ENCODE data around the gene CCDC88C. TPM values are rescaled to one million over a fixed set of nuclear protein-coding genes. Genes with fewer than 3 reads are reported as not detected.

Gene CCDC88C
- polyA plus RNA-seq, 2 of the 4 experiments (the other 2 are of a cell fraction), result 2.9 to 3.7 TPM

DNA sequence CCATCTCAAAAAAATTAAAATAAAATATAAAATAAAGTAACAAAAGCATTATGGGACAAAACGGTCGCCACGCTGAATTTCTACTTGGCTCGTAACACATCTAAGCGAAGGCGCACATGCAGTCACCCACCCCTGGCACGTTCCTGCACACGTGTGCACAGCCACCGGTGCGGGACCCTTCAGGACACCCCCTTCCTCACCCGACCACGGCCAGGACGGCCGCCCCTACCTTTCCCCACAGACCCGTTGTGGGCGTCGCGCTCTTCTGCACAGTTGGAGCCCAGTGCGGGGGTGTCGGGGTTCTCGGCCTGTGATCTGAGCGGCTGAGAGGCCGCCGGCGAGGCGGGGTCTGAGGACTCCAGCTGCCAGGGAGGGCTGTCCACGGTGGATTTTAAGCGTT lies 128.7 kb downstream of the CCDC88C start:
- WGBS (ENCODE audit: missing lambda C conversion rate), result 90% methylated on average over 27 of the region's 28 CpGs
- Histone ChIP-seq H3K9me3 (no peaks in the 10 kb centered on the region), H3K4me3 (no peak overlapping the region), H3K4me1 (no peaks in the 10 kb centered on the region), H3K27ac (no peak overlapping the region), H3K4me2 (no peak overlapping the region)
- POLR2A ChIA-PET, result no interaction called here
- CTCF ChIA-PET, result interaction anchor here (0.9 to 9.8 kb wide), 7 partner anchors 9 to 729 kb away, joined by 3 to 169 read pairs (median 5); no protein-coding TSS in a partner anchor
- ATAC-seq (no peak), FAIRE-seq (no peak), DNase-seq (ENCODE audit: low read depth in 1 of 2, low spot score in 1 of 2) (no peak)
- TF ChIP-seq MYC (IDR thresholded peaks at IDR 0.05; ENCODE audit: borderline replicate concordance, low read length) (no peak), KDM5A (IDR thresholded peaks at IDR 0.05) (no peak), E2F6 (IDR thresholded peaks at IDR 0.05; ENCODE audit: borderline replicate concordance, low read depth) (no peak)

DNA sequence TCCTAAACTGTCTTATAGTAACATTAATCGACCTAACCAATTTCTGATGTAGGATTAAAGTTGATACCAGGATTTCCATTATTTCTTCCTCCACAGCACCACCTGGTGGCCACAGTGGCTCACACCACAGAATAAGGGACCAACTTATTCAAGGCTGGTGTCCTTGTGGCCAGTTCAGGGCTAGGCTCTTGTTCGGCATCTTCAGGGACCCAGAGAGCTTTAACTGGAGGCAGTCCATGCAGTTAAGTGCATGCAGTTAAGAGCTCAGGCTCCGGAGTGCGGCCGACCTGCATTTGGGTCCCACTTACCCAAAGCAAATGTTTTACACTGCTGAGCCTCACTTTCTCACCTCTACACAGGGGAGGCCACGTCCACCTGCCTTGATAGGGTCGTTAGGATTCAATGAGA lies 131.1 kb downstream of the CCDC88C start:
- FAIRE-seq (peak; percentile 80), ATAC-seq (peak; percentile 91 to 96), DNase-seq (ENCODE audit: low read depth in 1 of 2, low spot score in 1 of 2) (peak; percentile 73 to 88)
- CTCF ChIA-PET, result interaction anchor here (0.6 to 9.8 kb wide), 21 partner anchors 9 to 688 kb away, joined by 3 to 169 read pairs (median 4); no protein-coding TSS in a partner anchor
- Histone ChIP-seq H3K4me1 (no peaks in the 10 kb centered on the region), H3K9me3 (no peaks in the 10 kb centered on the region), H3K4me2 (no peak overlapping the region), H3K4me3 (no peak overlapping the region), H3K27ac (no peak overlapping the region)
- TF ChIP-seq TFCP2L1 (CRISPR knock-in tag; IDR thresholded peaks at IDR 0.05), result no peak
- TF ChIP-seq RAD21 (conservative IDR thresholded peaks at IDR 0.05 in 1 of 2, IDR thresholded peaks at IDR 0.05 in 1 of 2), result peak; percentile 75 to 79
- peak; percentile 90 for TF ChIP-seq CTCF (IDR thresholded peaks at IDR 0.05)
- TF ChIP-seq SMC3 (IDR thresholded peaks at IDR 0.05), result peak; percentile 77
- WGBS (ENCODE audit: missing lambda C conversion rate), result 27% methylated on average over 7 of the region's 7 CpGs
- POLR2A ChIA-PET, result no interaction called here

DNA sequence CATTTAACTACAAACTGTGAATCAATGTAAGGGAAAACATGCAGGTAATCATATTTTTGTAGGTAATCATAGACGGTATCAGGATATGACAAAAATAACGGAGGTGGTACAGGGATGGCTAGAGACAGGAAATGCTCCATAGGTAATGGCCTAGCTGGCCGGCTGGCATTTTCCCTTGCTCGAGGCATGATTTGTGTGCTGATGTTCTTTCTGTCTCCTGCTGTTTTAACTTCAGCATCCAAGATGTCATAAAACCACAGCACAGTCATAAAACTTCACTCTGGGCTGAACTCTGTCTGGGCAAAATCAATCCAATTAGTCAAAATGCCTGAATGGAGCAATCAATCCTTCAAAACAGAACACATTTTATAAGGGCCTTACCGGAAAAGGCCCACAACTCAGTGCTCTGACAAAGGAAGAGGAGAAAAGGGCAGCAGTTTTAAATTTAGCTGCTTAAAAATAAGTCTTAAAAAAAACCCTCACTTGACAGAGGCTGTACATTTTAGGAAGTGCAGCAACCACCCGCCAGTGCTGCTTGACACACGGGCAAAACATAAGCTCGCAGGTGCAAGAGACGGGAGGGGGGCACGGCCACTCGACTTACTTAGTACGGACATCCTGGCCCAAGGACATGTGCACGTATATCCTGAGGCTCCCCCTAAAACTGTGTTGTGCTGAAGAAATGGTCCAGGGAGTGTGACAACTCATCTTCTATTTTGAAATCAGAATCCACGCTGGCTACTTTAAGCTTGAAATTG lies 132.7 kb downstream of the CCDC88C start:
- ChIA-PET POLR2A (no interaction called here), CTCF (interaction anchor here (0.7 to 9.8 kb wide), 12 partner anchors 11 to 382 kb away, joined by 3 to 169 read pairs (median 7); no protein-coding TSS in a partner anchor)
- no peak overlapping the region for H3K4me2 ChIP-seq
- H3K4me3 ChIP-seq, result no peak overlapping the region
- WGBS (ENCODE audit: missing lambda C conversion rate), result 91% methylated on average over 14 of the region's 14 CpGs
- FAIRE-seq, result no peak
- H3K27ac ChIP-seq, result no peak overlapping the region
- H3K9me3 ChIP-seq, result no peaks in the 10 kb centered on the region
- no peak for DNase-seq (ENCODE audit: low read depth in 1 of 2, low spot score in 1 of 2)
- ATAC-seq, result no peak
- H3K4me1 ChIP-seq, result no peaks in the 10 kb centered on the region
- TF ChIP-seq TP53 (CRISPR knock-in tag; IDR thresholded peaks at IDR 0.05) (no peak), EP300 (IDR thresholded peaks at IDR 0.05) (no peak)

GRCh38 chr14:91284146-91284790 lies 133.4 kb downstream of the CCDC88C start:
- ATAC-seq (no peak), DNase-seq (ENCODE audit: low read depth in 1 of 2, low spot score in 1 of 2) (no peak), FAIRE-seq (no peak)
- ChIA-PET CTCF (interaction anchor here (3.3 to 9.8 kb wide), 3 partner anchors 11 to 381 kb away, joined by 24 to 169 read pairs (median 31); no protein-coding TSS in a partner anchor), POLR2A (no interaction called here)
- no peak overlapping the region for H3K27ac ChIP-seq
- 89% methylated on average over 13 of the region's 13 CpGs for WGBS (ENCODE audit: missing lambda C conversion rate)
- no peak overlapping the region for H3K4me2 ChIP-seq
- H3K4me3 ChIP-seq, result no peak overlapping the region
- no peaks in the 10 kb centered on the region for H3K9me3 ChIP-seq
- H3K4me1 ChIP-seq, result no peaks in the 10 kb centered on the region
- no peak for TF ChIP-seq MAFK (IDR thresholded peaks at IDR 0.05; ENCODE audit: partially characterized antibody)
- TF ChIP-seq, protein P1, sequence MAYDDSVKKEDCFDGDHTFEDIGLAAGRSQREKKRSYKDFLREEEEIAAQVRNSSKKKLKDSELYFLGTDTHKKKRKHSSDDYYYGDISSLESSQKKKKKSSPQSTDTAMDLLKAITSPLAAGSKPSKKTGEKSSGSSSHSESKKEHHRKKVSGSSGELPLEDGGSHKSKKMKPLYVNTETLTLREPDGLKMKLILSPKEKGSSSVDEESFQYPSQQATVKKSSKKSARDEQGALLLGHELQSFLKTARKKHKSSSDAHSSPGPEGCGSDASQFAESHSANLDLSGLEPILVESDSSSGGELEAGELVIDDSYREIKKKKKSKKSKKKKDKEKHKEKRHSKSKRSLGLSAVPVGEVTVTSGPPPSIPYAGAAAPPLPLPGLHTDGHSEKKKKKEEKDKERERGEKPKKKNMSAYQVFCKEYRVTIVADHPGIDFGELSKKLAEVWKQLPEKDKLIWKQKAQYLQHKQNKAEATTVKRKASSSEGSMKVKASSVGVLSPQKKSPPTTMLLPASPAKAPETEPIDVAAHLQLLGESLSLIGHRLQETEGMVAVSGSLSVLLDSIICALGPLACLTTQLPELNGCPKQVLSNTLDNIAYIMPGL (CRISPR knock-in tag; IDR thresholded peaks at IDR 0.05; ENCODE audit: borderline replicate concordance), result no peak
- TF ChIP-seq PBX3 (IDR thresholded peaks at IDR 0.05), result no peak
- no peak for TF ChIP-seq HOXA7 (CRISPR knock-in tag; IDR thresholded peaks at IDR 0.05)
- TF ChIP-seq FOSB (CRISPR knock-in tag; IDR thresholded peaks at IDR 0.05), result no peak
- TF ChIP-seq, protein P2, sequence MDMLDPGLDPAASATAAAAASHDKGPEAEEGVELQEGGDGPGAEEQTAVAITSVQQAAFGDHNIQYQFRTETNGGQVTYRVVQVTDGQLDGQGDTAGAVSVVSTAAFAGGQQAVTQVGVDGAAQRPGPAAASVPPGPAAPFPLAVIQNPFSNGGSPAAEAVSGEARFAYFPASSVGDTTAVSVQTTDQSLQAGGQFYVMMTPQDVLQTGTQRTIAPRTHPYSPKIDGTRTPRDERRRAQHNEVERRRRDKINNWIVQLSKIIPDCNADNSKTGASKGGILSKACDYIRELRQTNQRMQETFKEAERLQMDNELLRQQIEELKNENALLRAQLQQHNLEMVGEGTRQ (IDR thresholded peaks at IDR 0.05), result no peak
- no peak for TF ChIP-seq POLR2AphosphoS2 (conservative IDR thresholded peaks at IDR 0.05; ENCODE audit: low read length)
- no peak for TF ChIP-seq RARB (CRISPR knock-in tag; IDR thresholded peaks at IDR 0.05)
- no peak for TF ChIP-seq E2F6 (IDR thresholded peaks at IDR 0.05; ENCODE audit: borderline replicate concordance, low read depth)
- TF ChIP-seq RAD21 (conservative IDR thresholded peaks at IDR 0.05 in 1 of 2, IDR thresholded peaks at IDR 0.05 in 1 of 2), result no peak
- TF ChIP-seq NR3C1 (IDR thresholded peaks at IDR 0.05), result no peak
- no peak for TF ChIP-seq ESRRA (IDR thresholded peaks at IDR 0.05; ENCODE audit: borderline replicate concordance, low read length)
- no peak for TF ChIP-seq HES2 (IDR thresholded peaks at IDR 0.05)

Data from A549 (cell line).